GM19397 (cell line): ENCODE results near the gene PRR5.
"Not testable (repeated sequence)": the region's sequence is repeated elsewhere in the genome, so short reads cannot be mapped to it uniquely, and the experiment has no call there.

Source experiments
- ATAC-seq: cut with Tn5 transposase; IDR thresholded peaks from one replicate; pipeline ENCODE4 v1.9.1; 2021; ENCODE audit warnings: mild to moderate bottlenecking, moderate library complexity; ENCODE audit not compliant: unreplicated experiment

Gene PRR5

DNA sequence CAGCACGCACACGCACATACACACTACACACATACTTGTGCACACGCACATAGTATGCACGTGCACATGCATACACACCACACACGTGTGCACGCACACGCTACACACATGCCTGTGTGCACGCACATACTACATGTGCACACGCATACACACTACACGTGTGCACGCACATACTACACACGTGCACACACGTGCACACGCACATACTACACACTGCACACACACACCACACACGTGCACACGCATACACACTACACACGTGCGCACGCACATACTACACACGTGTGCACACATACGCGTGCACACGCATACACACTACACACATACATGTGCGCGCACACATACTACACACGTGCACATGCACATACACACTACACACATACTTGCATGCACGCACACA lies 30.7 kb downstream of the PRR5 start:
- ATAC-seq, result no peak

DNA sequence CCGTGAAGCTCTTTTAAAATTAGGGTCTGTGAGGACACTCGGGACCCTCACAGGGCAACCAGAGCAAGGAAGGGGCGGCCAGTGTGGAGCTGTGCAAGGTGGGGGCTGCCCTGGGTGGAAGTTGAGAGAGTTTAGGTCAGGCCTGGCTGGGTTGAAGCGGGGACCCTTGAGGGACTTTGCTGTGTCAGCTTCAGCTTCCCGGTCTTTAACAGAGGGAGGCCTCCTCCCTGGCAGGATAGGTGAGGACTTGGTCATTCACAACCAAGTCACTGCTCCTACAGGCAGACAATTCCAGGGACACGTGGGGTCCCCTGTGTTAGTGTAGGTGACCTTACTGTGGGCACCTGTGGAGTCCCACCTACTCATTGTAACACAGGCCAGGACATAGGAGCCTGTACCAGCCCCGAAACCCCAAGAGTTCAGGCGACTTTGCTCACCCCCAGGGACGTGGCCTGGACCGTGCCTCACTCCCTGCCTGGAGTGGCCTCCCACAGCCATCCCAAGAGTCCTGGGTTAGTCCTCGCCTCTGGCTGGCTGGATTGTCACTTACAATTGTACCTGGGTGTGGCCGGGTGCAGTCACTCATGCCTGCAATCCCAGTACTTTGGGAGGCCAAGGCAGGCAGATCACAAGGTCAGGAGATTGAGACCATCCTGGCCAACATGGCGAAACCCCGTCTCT lies 31.6 kb downstream of the PRR5 start:
- ATAC-seq, result no peak

GRCh38 chr22:44734278-44734677 lies 32.3 kb downstream of the PRR5 start:
- ATAC-seq, result no peak

- ATAC-seq, result no peak
Observed at GRCh38 chr22:44734801-44735517, 33.0 kb downstream of the PRR5 start.

GRCh38 chr22:44735518-44736428 lies 33.8 kb downstream of the PRR5 start:
- no peak for ATAC-seq

DNA sequence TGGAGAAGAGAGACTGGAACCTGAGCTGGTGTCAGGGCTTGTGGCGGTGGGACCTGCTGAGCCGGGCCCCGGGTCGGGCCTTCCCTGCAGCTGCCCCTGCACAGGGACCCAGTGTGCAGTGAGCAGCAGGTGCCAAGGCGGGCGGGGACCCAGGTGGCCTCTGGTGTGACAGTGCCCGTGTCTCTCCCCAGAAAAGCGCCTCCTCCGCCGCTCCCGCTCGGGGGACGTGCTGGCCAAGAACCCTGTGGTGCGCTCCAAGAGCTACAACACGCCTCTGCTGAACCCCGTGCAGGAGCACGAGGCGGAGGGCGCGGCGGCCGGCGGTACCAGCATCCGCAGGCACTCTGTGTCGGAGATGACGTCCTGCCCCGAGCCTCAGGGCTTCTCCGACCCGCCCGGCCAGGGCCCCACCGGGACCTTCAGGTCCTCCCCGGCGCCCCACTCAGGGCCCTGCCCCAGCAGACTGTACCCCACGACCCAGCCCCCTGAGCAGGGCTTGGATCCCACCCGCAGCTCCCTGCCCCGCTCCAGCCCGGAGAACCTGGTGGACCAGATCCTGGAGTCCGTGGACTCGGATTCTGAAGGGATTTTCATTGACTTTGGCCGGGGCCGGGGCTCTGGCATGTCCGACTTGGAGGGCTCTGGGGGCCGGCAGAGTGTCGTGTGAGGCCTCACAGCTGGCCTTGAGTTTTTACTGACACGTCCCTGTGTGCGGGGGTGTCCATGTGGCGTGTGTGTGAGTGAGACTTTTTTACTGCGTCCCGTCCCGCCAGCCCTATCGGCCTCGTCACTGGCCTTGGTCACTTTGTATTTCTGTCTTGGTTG lies 34.8 kb downstream of the PRR5 start:
- no peak for ATAC-seq

GRCh38 chr22:44737406-44738346 lies 35.7 kb downstream of the PRR5 start:
- no peak for ATAC-seq

DNA sequence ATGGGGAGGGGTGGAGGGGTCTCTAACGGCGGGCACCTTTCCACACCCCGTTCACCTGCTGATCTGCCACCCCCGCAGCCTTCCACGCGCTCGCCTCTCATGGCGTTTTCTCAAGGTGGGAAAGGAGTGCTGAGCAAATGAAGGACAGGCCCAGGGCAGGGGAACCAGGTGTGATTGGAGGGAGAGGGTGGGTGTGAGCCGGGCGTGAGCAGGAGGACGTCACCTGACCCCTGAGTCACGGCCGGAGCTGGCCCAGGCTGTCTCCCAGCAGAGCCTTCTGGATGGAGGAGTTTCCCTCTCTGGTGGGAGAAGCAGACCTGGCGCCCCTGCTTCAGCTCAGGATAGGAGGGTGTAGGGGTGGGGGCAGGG lies 36.3 kb downstream of the PRR5 start:
- no peak for ATAC-seq

GRCh38 chr22:44739024-44739423 lies 37.0 kb downstream of the PRR5 start:
- ATAC-seq, result no peak

DNA sequence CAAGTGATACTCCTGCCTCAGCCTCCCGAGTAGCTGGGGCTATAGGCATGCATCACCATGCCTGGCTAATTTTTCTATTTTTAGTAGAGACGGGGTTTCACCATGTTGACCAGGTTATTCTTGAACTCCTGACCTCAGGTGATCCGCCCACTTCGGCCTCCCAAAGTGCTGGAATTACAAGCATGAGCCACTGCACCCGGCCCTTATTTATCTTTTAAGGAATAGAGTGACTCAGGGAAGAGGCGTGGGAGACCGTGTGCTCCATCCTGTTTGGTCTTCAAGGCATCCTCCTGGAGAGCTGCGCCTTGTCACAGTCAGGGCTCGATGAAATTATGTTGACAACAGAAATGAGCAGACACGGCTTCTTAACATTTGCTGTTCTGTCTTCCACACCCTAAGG lies 37.7 kb downstream of the PRR5 start:
- not testable (repeated sequence) for ATAC-seq

GRCh38 chr22:44740307-44740706 lies 38.3 kb downstream of the PRR5 start:
- no peak for ATAC-seq

DNA sequence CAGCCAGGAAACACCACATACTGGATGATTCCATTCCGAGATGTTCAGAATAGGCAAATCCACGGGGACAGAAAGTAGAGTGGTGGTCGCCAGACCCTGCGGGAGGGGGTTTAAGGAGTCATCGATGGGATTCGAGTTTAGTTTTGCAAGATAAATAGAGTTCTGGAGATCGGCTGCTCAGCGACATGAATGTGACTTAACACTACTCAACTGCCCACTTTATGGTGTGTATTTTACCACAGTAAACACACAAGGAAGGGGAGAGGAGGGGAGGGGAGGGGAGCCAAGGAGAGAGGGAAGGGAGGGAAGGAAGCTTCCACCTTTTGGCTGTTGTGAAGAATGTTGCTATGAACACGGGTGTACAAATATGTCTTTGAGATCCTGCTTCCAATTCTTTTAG lies 39.9 kb downstream of the PRR5 start:
- no peak for ATAC-seq

DNA sequence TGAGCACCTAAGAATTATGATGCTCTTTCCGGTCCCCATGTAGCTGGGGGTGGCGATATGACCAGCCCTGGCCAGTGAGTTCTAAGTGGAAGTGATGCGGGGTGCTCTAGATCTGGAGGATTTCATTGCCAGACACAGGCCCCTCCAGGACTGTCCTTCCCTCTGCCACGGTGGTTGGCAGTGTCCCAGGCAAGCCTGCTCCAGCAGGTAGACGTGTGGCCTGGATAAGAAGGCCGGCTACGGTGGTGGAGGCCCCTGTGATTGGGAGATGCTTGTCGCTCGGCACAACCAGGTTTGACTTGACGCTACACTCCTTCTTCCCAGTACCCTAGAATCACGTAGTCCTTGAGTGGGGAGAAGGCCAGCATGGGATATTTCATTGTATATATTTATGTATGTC lies 41.2 kb downstream of the PRR5 start:
- ATAC-seq, result no peak

- ATAC-seq, result no peak
Observed at GRCh38 chr22:44743804-44744211, 41.8 kb downstream of the PRR5 start.

DNA sequence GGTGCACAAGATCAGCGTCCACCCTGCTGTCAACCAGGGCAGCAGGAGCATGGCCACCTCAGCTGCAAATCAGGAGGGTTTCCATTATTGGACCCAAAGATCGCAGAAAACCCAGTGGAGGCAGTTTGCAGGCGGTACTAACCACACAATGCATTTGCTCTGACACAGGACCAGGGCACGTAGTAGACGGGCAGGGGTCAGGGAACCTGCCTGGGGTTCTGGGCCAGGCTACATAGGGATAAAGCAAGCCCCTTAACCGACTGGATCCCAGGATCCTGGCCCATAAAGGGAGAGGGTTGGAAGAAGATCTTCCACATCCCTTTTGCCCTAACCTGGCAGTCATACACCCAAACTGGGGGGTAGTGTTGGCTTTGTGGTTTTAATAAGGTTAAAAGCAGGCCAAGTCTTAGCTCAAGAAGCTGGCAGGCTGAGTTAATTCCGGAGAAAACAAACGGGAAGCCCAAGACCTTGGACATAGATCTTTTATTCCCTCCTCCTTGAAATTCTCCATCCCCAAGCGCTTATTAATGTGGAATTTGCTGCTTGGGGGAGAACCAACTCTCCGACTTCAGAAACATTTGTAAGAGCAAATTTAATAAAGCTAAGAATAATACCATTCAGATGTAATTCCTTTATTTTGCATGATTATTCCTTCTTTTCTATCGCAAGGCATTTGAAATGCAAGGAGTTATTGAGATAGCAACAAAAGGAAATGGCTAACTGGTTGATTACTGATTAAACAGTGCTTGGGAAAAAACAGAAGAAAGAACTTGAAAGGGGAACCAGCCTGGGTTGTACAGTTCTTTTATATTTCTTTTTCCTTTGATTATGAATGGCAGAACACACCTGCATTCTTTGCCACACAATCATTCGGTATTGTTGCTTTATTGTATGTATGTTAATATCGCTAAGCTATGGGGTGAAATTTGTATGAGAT lies 44.1 kb downstream of the PRR5 start:
- no peak for ATAC-seq

DNA sequence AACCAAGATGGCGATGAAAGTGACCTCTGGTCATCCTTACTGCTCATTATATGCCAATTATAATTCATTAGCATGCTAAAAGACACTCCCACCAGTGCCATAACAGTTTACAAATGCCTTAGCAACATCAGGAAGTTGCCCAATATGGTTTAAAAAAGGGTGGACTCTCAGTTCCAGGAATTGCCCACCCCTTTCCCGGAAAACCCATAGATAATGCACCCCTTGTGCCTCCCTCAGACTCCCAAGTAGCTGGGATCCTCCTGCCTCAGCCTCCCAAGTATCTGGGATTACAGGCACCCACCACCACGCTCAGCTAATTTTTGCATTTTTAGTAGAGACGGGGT lies 45.8 kb downstream of the PRR5 start:
- ATAC-seq, result not testable (repeated sequence)

- no peak for ATAC-seq
Observed at GRCh38 chr22:44748524-44748923, 46.5 kb downstream of the PRR5 start.

- ATAC-seq, result no peak
Observed at GRCh38 chr22:44750481-44750880, 48.5 kb downstream of the PRR5 start.
